HepG2 (cell line): ENCODE results near the gene FIZ1. TPM values are rescaled to one million over a fixed set of nuclear protein-coding genes. Genes with fewer than 3 reads are reported as not detected.
A peak's percentile ranks its signal among the peaks of the same experiment; 100 is the strongest.

ENCODE experiments used
- ATAC-seq: fragments of 200-7000 bp; cut with Tn5 transposase; 3 replicates; pipeline ENCODE4 v1.9.1; 2020; ENCODE audit warnings: mild to moderate bottlenecking, moderate library complexity
- BruUV-seq: library from RNA; stranded (reverse); fragments of 400-500 nt; replicated peaks from 2 replicates; lab custom pipeline; 2021; lab: Mats Ljungman, UMichigan
- CTCF ChIA-PET: fragments of 300-600 bp; formaldehyde crosslinking; extraction: SDS; loops from one replicate; lab custom pipeline; 2021; ENCODE audit warnings: low total read pairs, inconsistent platforms, low intra/inter-chr PET ratio; lab: Yijun Ruan, JAX
- POLR2A ChIA-PET: fragments of 350-600 bp; sonication (Branson Sonifier 250); formaldehyde crosslinking; loops from one replicate; lab custom pipeline; 2020; ENCODE audit warnings: antibody characterized with exemption, inconsistent platforms; lab: Yijun Ruan, JAX
- DNase-seq: peaks from one replicate; pipeline ENCODE4 v3.0.0-alpha.2; 2015; ENCODE audit warnings: low spot score
- FAIRE-seq: peaks from 3 replicates; lab custom pipeline; 2011; peaks lifted over from hg19 to GRCh38; lab: Jason Lieb, UNC
- H2AFZ ChIP-seq: one replicate; pipeline ENCODE4 v1.6.1; 2011; ENCODE audit warnings: low read length, inconsistent platforms
- H3K27ac ChIP-seq: fragments of 300-600 bp; 3 replicates; pipeline ENCODE4 v1.8.0; 2011; ENCODE audit warnings: mixed run types, mild to moderate bottlenecking, mixed read lengths, low read length, inconsistent platforms; ENCODE audit not compliant: insufficient read depth; ENCODE audit errors: extremely low read length
- H3K27me3 ChIP-seq, 2 experiments: fragments of 200-600 bp in 1 of 2; 2 replicates in 1 of 2; 3 replicates in 1 of 2; pipeline versions ENCODE4 v1.6.0 to v1.8.0; 2011; ENCODE audit warnings: low read length in 2 of 2, mild to moderate bottlenecking in 2 of 2, moderate library complexity in 2 of 2, inconsistent platforms in 1 of 2; ENCODE audit not compliant: insufficient read depth in 2 of 2, control insufficient read depth in 1 of 2
- H3K36me3 ChIP-seq, 2 experiments: fragments of 200-600 bp in 1 of 2; replicated peaks in 1 of 2; 2 replicates in 1 of 2; 3 replicates in 1 of 2; pipeline versions ENCODE4 v1.5.1 to v1.8.0; 2011; ENCODE audit warnings: low read length in 2 of 2, inconsistent platforms in 1 of 2; ENCODE audit not compliant: insufficient read depth in 2 of 2, control insufficient read depth in 1 of 2
- H3K4me1 ChIP-seq: 2 replicates; pipeline ENCODE4 v1.5.1; 2012; ENCODE audit warnings: low read length, inconsistent platforms; ENCODE audit not compliant: insufficient read depth
- H3K4me2 ChIP-seq: 2 replicates; pipeline ENCODE4 v1.6.0; 2011; ENCODE audit warnings: low read depth, low read length, inconsistent platforms
- H3K4me3 ChIP-seq, 3 experiments: fragments of 200-600 bp in 1 of 3; sonication (generic), shearing (Covaris generic) in 1 of 3; replicated peaks in 1 of 3; 2 replicates each; pipeline ENCODE4 v1.5.1; 2011 to 2016; ENCODE audit warnings: low read length in 3 of 3, inconsistent platforms in 2 of 3, low read depth in 2 of 3, mild to moderate bottlenecking in 2 of 3, control low read depth in 1 of 3, mixed read lengths in 1 of 3; ENCODE audit not compliant: insufficient read depth in 1 of 3
- H3K79me2 ChIP-seq: one replicate; pipeline ENCODE4 v1.6.1; 2011; ENCODE audit warnings: low read length, inconsistent platforms; ENCODE audit not compliant: insufficient read depth
- H3K9ac ChIP-seq: 2 replicates; pipeline ENCODE4 v1.6.0; 2011; ENCODE audit warnings: mild to moderate bottlenecking, low read depth, low read length, inconsistent platforms; ENCODE audit not compliant: insufficient read depth
- H3K9me3 ChIP-seq: 2 replicates; pipeline ENCODE4 v1.5.1; 2012; ENCODE audit warnings: mild to moderate bottlenecking, low read length
- H4K20me1 ChIP-seq: 2 replicates; pipeline ENCODE4 v1.6.0; 2011; ENCODE audit warnings: inconsistent platforms, mild to moderate bottlenecking, low read length, moderate library complexity; ENCODE audit not compliant: insufficient read depth
- ADNP ChIP-seq: sonication (generic); formaldehyde crosslinking; IDR thresholded peaks from 2 replicates; pipeline ENCODE4 v1.4.0; 2020; ENCODE audit warnings: missing genetic modification reagents
- FOSL2 ChIP-seq: sonication (generic); formaldehyde crosslinking; IDR thresholded peaks from 2 replicates; pipeline ENCODE4 v1.4.0; 2020; ENCODE audit warnings: missing genetic modification reagents
- FOXO1 ChIP-seq: sonication (generic); formaldehyde crosslinking; IDR thresholded peaks from 2 replicates; pipeline ENCODE4 v1.4.0; 2020; ENCODE audit warnings: missing genetic modification reagents
- GABPB1 ChIP-seq: IDR thresholded peaks from 2 replicates; pipeline ENCODE4 v1.6.1; 2016; ENCODE audit warnings: mild to moderate bottlenecking, missing genetic modification reagents, moderate library complexity, missing compliant biosample characterization
- IRF1 ChIP-seq: sonication (generic); formaldehyde crosslinking; IDR thresholded peaks from 2 replicates; pipeline ENCODE4 v1.4.0; 2020; ENCODE audit warnings: low read depth, mild to moderate bottlenecking, missing genetic modification reagents
- LRRFIP1 ChIP-seq: sonication (generic); formaldehyde crosslinking; conservative IDR thresholded peaks from 2 replicates; pipeline ENCODE4 v1.4.0; 2020; ENCODE audit warnings: missing genetic modification reagents
- SETDB1 ChIP-seq: sonication (generic); formaldehyde crosslinking; IDR thresholded peaks from 2 replicates; pipeline ENCODE4 v1.5.1; 2020; ENCODE audit warnings: missing genetic modification reagents, mild to moderate bottlenecking, borderline replicate concordance
- ZFP91 ChIP-seq: sonication (generic); formaldehyde crosslinking; IDR thresholded peaks from 2 replicates; pipeline ENCODE4 v1.9.0; 2022; ENCODE audit warnings: missing genetic modification reagents, mild to moderate bottlenecking, borderline replicate concordance
- ZFY ChIP-seq: sonication (generic); formaldehyde crosslinking; IDR thresholded peaks from 2 replicates; pipeline ENCODE4 v1.4.0; 2020; ENCODE audit warnings: missing genetic modification reagents
- ZNF362 ChIP-seq: sonication (generic); formaldehyde crosslinking; IDR thresholded peaks from 2 replicates; pipeline ENCODE4 v1.4.0; 2020; ENCODE audit warnings: missing genetic modification reagents, mild to moderate bottlenecking, borderline replicate concordance
- ZNF629 ChIP-seq: sonication (generic); formaldehyde crosslinking; conservative IDR thresholded peaks from 2 replicates; pipeline ENCODE4 v1.5.0; 2020; ENCODE audit warnings: missing genetic modification reagents
- WGBS: methylation state at CpG from one replicate; pipeline ENCODE4 v1.1.6; 2017; ENCODE audit warnings: low lambda C conversion rate; 5-methylcytosine and 5-hydroxymethylcytosine counted together
- in situ Hi-C: cut with HindIII; loops from 2 replicates; pipeline ENCODE4 v1.10.0; 2017; ENCODE audit warnings: low pct_unique_long_range_greater_than_20kb; ENCODE audit not compliant: extremely low pct_ligation_motif_present
- intact Hi-C: fragments of 100-400 bp; cut with micrococcal nuclease; formaldehyde crosslinking; loops from one replicate; pipeline ENCODE4 v1.10.0; 2022; ENCODE audit not compliant: unreplicated experiment
- polyA plus RNA-seq, 8 experiments: library from polyadenylated mRNA; depleted of rRNA in 3 of 8; stranded (reverse) in 7 of 8; unstranded in 1 of 8; fragments of >200 nt; fragmentation: Illumina TruSeq in 4 of 8; extraction: Trizol in 4 of 8; gene quantifications; 2 replicates each; pipeline versions ENCODE4 v1.2.1 to v1.2.3, GENCODE V29; 2011 to 2016; ENCODE audit warnings: low read depth in 4 of 8, missing spikeins in 1 of 8, mixed read lengths in 1 of 8; ENCODE audit not compliant: insufficient read depth in 1 of 8
- total RNA-seq, 5 experiments: library from RNA; depleted of rRNA; stranded (reverse); fragments of >200 nt; fragmentation: Illumina TruSeq; extraction: Trizol; gene quantifications; 2 replicates each; pipeline ENCODE4 v1.2.3, GENCODE V29; 2016; ENCODE audit warnings: low read depth in 1 of 5

Gene FIZ1
- total and polyA plus RNA-seq, 2 of the 13 experiments (the other 11 are each of a cell fraction or from before 2014, with no cell fraction given): 3.6 to 5.9 TPM

GRCh38 chr19:55549500-55550320, 49.6 kb downstream of the FIZ1 start (continued):
- peak; percentile 15; the same call in 1 of the 2 replicates for TF ChIP-seq FOXO1 (CRISPR knock-in tag)
- peak; percentile 88; the same call in 1 of the 2 replicates for TF ChIP-seq ZNF362 (CRISPR knock-in tag)
- no peak for TF ChIP-seq SETDB1 (CRISPR knock-in tag)
- TF ChIP-seq, all 625 proteins: peak for 71

- POLR2A ChIA-PET: interaction anchor here (0.7 to 2.4 kb wide), 14 partner anchors 8 to 85 kb away, joined by 3 to 12 read pairs (median 4); partner anchors contain the start of genes FIZ1, ISOC2, ZNF524 and ZNF579
- intact Hi-C loops: no loop called here
- TF ChIP-seq ADNP (CRISPR knock-in tag) (peak; percentile 39; the same call in 1 of the 2 replicates), ZFP91 (CRISPR knock-in tag) (0 out of 2 replicates have a peak, but pooled peaks have one; percentile 38), FOSL2 (CRISPR knock-in tag) (peak; percentile 77), ZFY (CRISPR knock-in tag) (0 out of 2 replicates have a peak, but pooled peaks have one; percentile 25), ZNF629 (CRISPR knock-in tag) (peak; percentile 96), LRRFIP1 (no peak), GABPB1 (CRISPR knock-in tag) (peak; percentile 5; the same call in 1 of the 2 replicates), IRF1 (CRISPR knock-in tag) (no peak)
Observed at GRCh38 chr19:55546822-55547614, 52.3 kb downstream of the FIZ1 start.

More at GRCh38 chr19:55546822-55547614, 52.3 kb downstream of the FIZ1 start:
- H3K4me2 ChIP-seq: peak overlapping the region; percentile 77
- peak overlapping the region; percentile 0 for H3K27ac ChIP-seq
- H3K4me1 ChIP-seq: peaks cover 59% of the 10 kb centered on the region
- H3K9ac ChIP-seq: no peak overlapping the region; the same call in none of the 2 replicates
- in situ Hi-C loops: no loop called here
- H4K20me1 ChIP-seq: no peaks in the 10 kb centered on the region
- H3K4me3 ChIP-seq: peak overlapping the region in 2 of 3 experiments; percentile 36 to 69; a peak in 4 of 6 replicates
- H3K36me3 ChIP-seq: no peaks in the 10 kb centered on the region
- BruUV-seq: no TSS peak
- WGBS: 1% methylated on average over 13 of the region's 17 CpGs
- H2AFZ ChIP-seq: no peak overlapping the region
- H3K9me3 ChIP-seq: no peaks in the 10 kb centered on the region
- FAIRE-seq: no peak
- CTCF ChIA-PET: no interaction called here
- H3K79me2 ChIP-seq: no peaks in the 10 kb centered on the region
- ATAC-seq: peak; percentile 20
- peak; percentile 35 for DNase-seq
- no peaks in the 10 kb centered on the region; a peak in 1 of 5 replicates for H3K27me3 ChIP-seq
